Measurements from ENCODE around the gene SETD9. TPM values are rescaled to one million over a fixed set of nuclear protein-coding genes. Genes with fewer than 3 reads are reported as not detected.

SETD9 gene
- total RNA-seq, 2 experiments from 2014 or later: 4.7 to 5.6 TPM

GRCh38 chr5:56941981-56942380 lies 32.6 kb downstream of the SETD9 start:
- Mint-ChIP-seq H3K27ac (no peak overlapping the region), H3K9me3 (ENCODE audit: insufficient read depth) (no peaks in the 10 kb centered on the region), H3K4me1 (ENCODE audit: low read depth) (no peaks in the 10 kb centered on the region), H3K36me3 (ENCODE audit: low read depth) (peaks cover 52% of the 10 kb centered on the region), H3K4me3 (no peak overlapping the region), H3K27me3 (ENCODE audit: low read depth) (no peaks in the 10 kb centered on the region)
- POLR2A ChIA-PET: no interaction called here
- CTCF ChIA-PET: interaction anchor here (0.9 kb wide), 1 partner anchor 9 kb away, joined by 4 read pairs; no protein-coding TSS in a partner anchor
- ATAC-seq: no peak
- DNase-seq: no peak

- DNase-seq (no peak), ATAC-seq (no peak)
- H3K4me1 Mint-ChIP-seq (ENCODE audit: low read depth): peaks cover 17% of the 10 kb centered on the region
- ChIA-PET POLR2A (no interaction called here), CTCF (no interaction called here)
- H3K36me3 Mint-ChIP-seq (ENCODE audit: low read depth): peaks cover 39% of the 10 kb centered on the region
- no peaks in the 10 kb centered on the region for H3K27me3 Mint-ChIP-seq (ENCODE audit: low read depth)
- H3K27ac Mint-ChIP-seq: no peak overlapping the region
- no peak overlapping the region for H3K4me3 Mint-ChIP-seq
- no peaks in the 10 kb centered on the region for H3K9me3 Mint-ChIP-seq (ENCODE audit: insufficient read depth)
These were observed 37.7 kb downstream of the SETD9 start for GRCh38 chr5:56947052-56947451.

- Mint-ChIP-seq H3K9me3 (ENCODE audit: insufficient read depth) (no peaks in the 10 kb centered on the region), H3K4me1 (ENCODE audit: low read depth) (peaks cover 24% of the 10 kb centered on the region), H3K27me3 (ENCODE audit: low read depth) (peaks cover 17% of the 10 kb centered on the region), H3K27ac (peak overlapping the region; percentile 83), H3K36me3 (ENCODE audit: low read depth) (peaks cover 18% of the 10 kb centered on the region), H3K4me3 (peak overlapping the region; percentile 98)
- ChIA-PET POLR2A (interaction anchor here (0.9 to 2.1 kb wide), 3 partner anchors 40 to 223 kb away, joined by 3 to 12 read pairs (median 4); partner anchors contain the start of gene GPBP1), CTCF (interaction anchor here (1.2 to 4.3 kb wide), 4 partner anchors 9 to 269 kb away, joined by 4 to 31 read pairs (median 4); no protein-coding TSS in a partner anchor)
- peak; percentile 68 for DNase-seq
- ATAC-seq: peak; percentile 59
These were observed 41.3 kb downstream of the SETD9 start for GRCh38 chr5:56950626-56951125.

GRCh38 chr5:56951126-56951945 lies 41.9 kb downstream of the SETD9 start:
- H3K27me3 Mint-ChIP-seq (ENCODE audit: low read depth): peaks cover 19% of the 10 kb centered on the region
- H3K4me1 Mint-ChIP-seq (ENCODE audit: low read depth): peaks cover 24% of the 10 kb centered on the region
- peak overlapping the region; percentile 83 for H3K27ac Mint-ChIP-seq
- peaks cover 12% of the 10 kb centered on the region for H3K36me3 Mint-ChIP-seq (ENCODE audit: low read depth)
- DNase-seq: peak; percentile 22
- ChIA-PET CTCF (interaction anchor here (1.2 to 4.3 kb wide), 4 partner anchors 9 to 268 kb away, joined by 4 to 31 read pairs (median 4); no protein-coding TSS in a partner anchor), POLR2A (interaction anchor here (0.9 to 2.1 kb wide), 3 partner anchors 41 to 222 kb away, joined by 3 to 12 read pairs (median 4); partner anchors contain the start of gene GPBP1)
- no peaks in the 10 kb centered on the region for H3K9me3 Mint-ChIP-seq (ENCODE audit: insufficient read depth)
- ATAC-seq: peak; percentile 57
- peak overlapping the region; percentile 98 for H3K4me3 Mint-ChIP-seq

- POLR2A ChIA-PET: no interaction called here
- CTCF ChIA-PET: no interaction called here
- Mint-ChIP-seq H3K4me3 (peak within 1 kb of the TSS; percentile 98), H3K36me3 (ENCODE audit: low read depth) (peaks cover 12% of the 10 kb centered on the region), H3K27ac (peak within 1 kb of the TSS; percentile 83), H3K27me3 (ENCODE audit: low read depth) (peaks cover 22% of the 10 kb centered on the region), H3K4me1 (ENCODE audit: low read depth) (peaks cover 24% of the 10 kb centered on the region), H3K9me3 (ENCODE audit: insufficient read depth) (no peaks in the 10 kb centered on the region)
- DNase-seq (peak; percentile 83), ATAC-seq (peak; percentile 93)
These were observed 42.7 kb downstream of the SETD9 start, which contains the start of gene MIER3 for GRCh38 chr5:56951946-56952691. TSS of gene MIER3 (minus strand) at chr5:56952123. CDS start at chr5:56952102, 21 bp downstream.

- POLR2A ChIA-PET: interaction anchor here (0.9 kb wide), 1 partner anchor 44 kb away, joined by 3 read pairs; no protein-coding TSS in a partner anchor
- no peak overlapping the region for H3K4me3 Mint-ChIP-seq
These were observed 44.9 kb downstream of the SETD9 start for GRCh38 chr5:56954262-56954661.

GRCh38 chr5:56958595-56958994 lies 49.2 kb downstream of the SETD9 start:
- no peaks in the 10 kb centered on the region for H3K9me3 Mint-ChIP-seq (ENCODE audit: insufficient read depth)
- no peaks in the 10 kb centered on the region for H3K4me1 Mint-ChIP-seq (ENCODE audit: low read depth)
- no peak overlapping the region for H3K4me3 Mint-ChIP-seq
- no peak for ATAC-seq
- no peaks in the 10 kb centered on the region for H3K36me3 Mint-ChIP-seq (ENCODE audit: low read depth)
- POLR2A ChIA-PET: no interaction called here
- H3K27me3 Mint-ChIP-seq (ENCODE audit: low read depth): peaks cover 42% of the 10 kb centered on the region
- CTCF ChIA-PET: no interaction called here
- no peak overlapping the region for H3K27ac Mint-ChIP-seq
- DNase-seq: no peak

More at GRCh38 chr5:56954262-56954661, 44.9 kb downstream of the SETD9 start:
- ATAC-seq: no peak
- peaks cover 6% of the 10 kb centered on the region for H3K36me3 Mint-ChIP-seq (ENCODE audit: low read depth)
- H3K27me3 Mint-ChIP-seq (ENCODE audit: low read depth): peaks cover 33% of the 10 kb centered on the region
- CTCF ChIA-PET: interaction anchor here (0.6 to 2.6 kb wide), 4 partner anchors 15 to 642 kb away, joined by 3 to 17 read pairs (median 4); no protein-coding TSS in a partner anchor
- no peak for DNase-seq
- H3K4me1 Mint-ChIP-seq (ENCODE audit: low read depth): peaks cover 24% of the 10 kb centered on the region
- no peak overlapping the region for H3K27ac Mint-ChIP-seq
- no peaks in the 10 kb centered on the region for H3K9me3 Mint-ChIP-seq (ENCODE audit: insufficient read depth)

GRCh38 chr5:56959326-56959725 lies 49.9 kb downstream of the SETD9 start:
- no peak for DNase-seq
- no peak for ATAC-seq
- Mint-ChIP-seq H3K4me1 (ENCODE audit: low read depth) (no peaks in the 10 kb centered on the region), H3K4me3 (no peak overlapping the region), H3K9me3 (ENCODE audit: insufficient read depth) (no peaks in the 10 kb centered on the region), H3K27me3 (ENCODE audit: low read depth) (peaks cover 39% of the 10 kb centered on the region), H3K36me3 (ENCODE audit: low read depth) (no peaks in the 10 kb centered on the region), H3K27ac (no peak overlapping the region)
- POLR2A ChIA-PET: no interaction called here
- CTCF ChIA-PET: no interaction called here

GRCh38 chr5:56961746-56962145 lies 52.4 kb downstream of the SETD9 start:
- H3K9me3 Mint-ChIP-seq (ENCODE audit: insufficient read depth): no peaks in the 10 kb centered on the region
- no peak overlapping the region for H3K4me3 Mint-ChIP-seq
- no peak for ATAC-seq
- no peak for DNase-seq
- H3K27me3 Mint-ChIP-seq (ENCODE audit: low read depth): peaks cover 30% of the 10 kb centered on the region
- POLR2A ChIA-PET: no interaction called here
- H3K36me3 Mint-ChIP-seq (ENCODE audit: low read depth): no peaks in the 10 kb centered on the region
- no peaks in the 10 kb centered on the region for H3K4me1 Mint-ChIP-seq (ENCODE audit: low read depth)
- no peak overlapping the region for H3K27ac Mint-ChIP-seq
- CTCF ChIA-PET: interaction anchor here (1.0 kb wide), 1 partner anchor 8 kb away, joined by 3 read pairs; no protein-coding TSS in a partner anchor

- no peak overlapping the region for H3K4me3 Mint-ChIP-seq
- H3K27ac Mint-ChIP-seq: no peak overlapping the region
- peaks cover 30% of the 10 kb centered on the region for H3K27me3 Mint-ChIP-seq (ENCODE audit: low read depth)
- CTCF ChIA-PET: interaction anchor here (1.0 kb wide), 1 partner anchor 9 kb away, joined by 3 read pairs; no protein-coding TSS in a partner anchor
- no peaks in the 10 kb centered on the region for H3K9me3 Mint-ChIP-seq (ENCODE audit: insufficient read depth)
- no peak for DNase-seq
- ATAC-seq: no peak
- POLR2A ChIA-PET: no interaction called here
- H3K36me3 Mint-ChIP-seq (ENCODE audit: low read depth): no peaks in the 10 kb centered on the region
- no peaks in the 10 kb centered on the region for H3K4me1 Mint-ChIP-seq (ENCODE audit: low read depth)
These were observed 52.9 kb downstream of the SETD9 start for GRCh38 chr5:56962286-56962685.

- Mint-ChIP-seq H3K36me3 (ENCODE audit: low read depth) (no peaks in the 10 kb centered on the region), H3K9me3 (ENCODE audit: insufficient read depth) (no peaks in the 10 kb centered on the region), H3K27ac (no peak overlapping the region), H3K4me1 (ENCODE audit: low read depth) (no peaks in the 10 kb centered on the region), H3K4me3 (no peak overlapping the region), H3K27me3 (ENCODE audit: low read depth) (peaks cover 24% of the 10 kb centered on the region)
- CTCF ChIA-PET: no interaction called here
- ATAC-seq (no peak), DNase-seq (no peak)
- POLR2A ChIA-PET: no interaction called here
These were observed 53.9 kb downstream of the SETD9 start for GRCh38 chr5:56963246-56963645.
